K562 (cell line): Measurements from ENCODE around the gene MAST4. TPM values are rescaled to one million over a fixed set of nuclear protein-coding genes. Genes with fewer than 3 reads are reported as not detected.

ENCODE experiments used
- ATAC-seq: fragments of 200-7000 bp; cut with Tn5 transposase; 3 replicates; pipeline ENCODE4 v1.9.1; 2020; ENCODE audit warnings: moderate library complexity
- BruUV-seq: library from RNA; stranded (reverse); fragments of 400-500 nt; replicated peaks from 2 replicates; lab custom pipeline; 2021; lab: Mats Ljungman, UMichigan
- CTCF ChIA-PET: fragments of 300-600 bp; formaldehyde crosslinking; extraction: SDS; loops from one replicate; lab custom pipeline; 2021; ENCODE audit warnings: low intra/inter-chr PET ratio; lab: Yijun Ruan, JAX
- POLR2A ChIA-PET: fragments of 300-600, 350-650 bp; sonication (Branson Sonifier 250); formaldehyde crosslinking; extraction: SDS; loops from one replicate; lab custom pipeline; 2021; ENCODE audit warnings: antibody characterized with exemption, inconsistent platforms; lab: Yijun Ruan, JAX
- DNase-seq, 4 experiments: peaks; one replicate each; pipeline versions ENCODE4 v3.0.0 to v3.0.0-alpha.2; 2011 to 2018; ENCODE audit warnings: low spot score in 3 of 4, mixed read lengths in 3 of 4; ENCODE audit errors: extremely low read depth in 1 of 4
- FAIRE-seq: peaks from 2 replicates; lab custom pipeline; 2011; peaks lifted over from hg19 to GRCh38; lab: Jason Lieb, UNC
- H2AFZ ChIP-seq: 2 replicates; pipeline ENCODE4 v1.6.0; 2011; ENCODE audit warnings: low read depth, low read length, control low read depth, inconsistent platforms
- H3K27ac ChIP-seq: fragments of 200-600 bp; 3 replicates; pipeline ENCODE4 v1.8.0; 2011; ENCODE audit warnings: low read depth, mild to moderate bottlenecking, control low read depth, inconsistent platforms, low read length, moderate library complexity, mixed read lengths; ENCODE audit errors: extremely low read depth
- H3K27me3 ChIP-seq, 2 experiments: fragments of 300-600 bp in 1 of 2; 2 replicates in 1 of 2; 3 replicates in 1 of 2; pipeline versions ENCODE4 v1.6.0 to v1.8.0; 2011; ENCODE audit warnings: inconsistent platforms in 2 of 2, low read length in 2 of 2, mild to moderate bottlenecking in 1 of 2, mixed read lengths in 1 of 2, moderate library complexity in 1 of 2; ENCODE audit not compliant: control insufficient read depth in 2 of 2, insufficient read depth in 2 of 2
- H3K36me3 ChIP-seq: fragments of 300-600 bp; 3 replicates; pipeline ENCODE4 v1.8.0; 2011; ENCODE audit warnings: mild to moderate bottlenecking, low read length, inconsistent platforms; ENCODE audit not compliant: control insufficient read depth, insufficient read depth
- H3K4me1 ChIP-seq, 2 experiments: fragments of 200-600 bp in 1 of 2; replicated peaks in 1 of 2; 2 replicates in 1 of 2; 3 replicates in 1 of 2; pipeline versions ENCODE4 v1.5.1 to v1.8.0; 2011; ENCODE audit warnings: inconsistent platforms in 2 of 2, low read length in 2 of 2, mild to moderate bottlenecking in 1 of 2, mixed read lengths in 1 of 2, moderate library complexity in 1 of 2; ENCODE audit not compliant: control insufficient read depth in 2 of 2, insufficient read depth in 2 of 2
- H3K4me2 ChIP-seq: 2 replicates; pipeline ENCODE4 v1.6.1; 2011; ENCODE audit warnings: low read length, control low read depth, inconsistent platforms, mixed read lengths; ENCODE audit not compliant: insufficient read depth
- H3K4me3 ChIP-seq: fragments of 200-600 bp; sonication (generic), shearing (Covaris generic); 2 replicates; pipeline ENCODE4 v1.5.1; 2016; ENCODE audit warnings: control low read depth, inconsistent platforms
- H3K79me2 ChIP-seq: fragments of 200-600 bp; 3 replicates; pipeline ENCODE4 v1.8.0; 2011; ENCODE audit warnings: low read length, inconsistent platforms; ENCODE audit not compliant: control insufficient read depth, insufficient read depth
- H3K9ac ChIP-seq, 2 experiments: 2 replicates each; pipeline versions ENCODE4 v1.6.0 to v1.6.1; 2011; ENCODE audit warnings: low read depth in 2 of 2, low read length in 2 of 2, control low read depth in 1 of 2, inconsistent platforms in 1 of 2, mild to moderate bottlenecking in 1 of 2, mixed read lengths in 1 of 2; ENCODE audit not compliant: insufficient read depth in 1 of 2
- H3K9me1 ChIP-seq: one replicate; pipeline ENCODE4 v1.6.0; 2011; ENCODE audit warnings: inconsistent platforms, mild to moderate bottlenecking, low read length, moderate library complexity; ENCODE audit not compliant: control insufficient read depth, insufficient read depth
- H3K9me3 ChIP-seq: replicated peaks from 2 replicates; pipeline ENCODE4 v1.5.1; 2011; ENCODE audit warnings: low read depth, low read length, inconsistent platforms; ENCODE audit not compliant: control insufficient read depth, insufficient read depth
- H4K20me1 ChIP-seq: replicated peaks from 2 replicates; pipeline ENCODE4 v1.6.1; 2011; ENCODE audit warnings: low read length, inconsistent platforms, mixed read lengths; ENCODE audit not compliant: control insufficient read depth, insufficient read depth
- ATF2 ChIP-seq: sonication (generic); formaldehyde crosslinking; IDR thresholded peaks from 2 replicates; pipeline ENCODE4 v1.8.1; 2022; ENCODE audit warnings: missing genetic modification reagents
- BHLHE40 ChIP-seq: IDR thresholded peaks from 2 replicates; pipeline ENCODE4 v1.6.1; 2011; ENCODE audit warnings: low read length, improper control_type of control experiment
- BRD9 ChIP-seq: fragments of 450-650 bp; IDR thresholded peaks from 2 replicates; pipeline ENCODE4 v1.6.1; 2018; ENCODE audit warnings: low read depth; ENCODE audit not compliant: partially characterized antibody
- EWSR1 ChIP-seq: fragments of 450-650 bp; IDR thresholded peaks from 2 replicates; pipeline ENCODE4 v1.6.1; 2018; ENCODE audit warnings: borderline replicate concordance, mild to moderate bottlenecking, low read depth, moderate library complexity; ENCODE audit not compliant: partially characterized antibody
- FOXA3 ChIP-seq, 2 experiments: fragments of 450-650 bp in 1 of 2; sonication (generic) in 1 of 2; formaldehyde crosslinking; IDR thresholded peaks in 1 of 2; conservative IDR thresholded peaks in 1 of 2; 2 replicates each; pipeline versions ENCODE4 v1.4.0 to v1.8.0; 2020 to 2022; ENCODE audit warnings: mild to moderate bottlenecking in 2 of 2, missing genetic modification reagents in 1 of 2
- HCFC1 ChIP-seq: IDR thresholded peaks from 2 replicates; pipeline ENCODE4 v1.6.1; 2012; ENCODE audit warnings: low read depth, low read length, improper control_type of control experiment
- JUND ChIP-seq, 2 experiments: IDR thresholded peaks; 2 replicates in 1 of 2; 3 replicates in 1 of 2; pipeline ENCODE4 v1.6.1; 2011; ENCODE audit warnings: borderline replicate concordance in 2 of 2, low read depth in 2 of 2, low read length in 2 of 2, improper control_type of control experiment in 1 of 2, missing biosample characterization in 1 of 2, missing genetic modification characterization in 1 of 2, missing genetic modification reagents in 1 of 2
- MAX ChIP-seq: sonication (generic); formaldehyde crosslinking; IDR thresholded peaks from 2 replicates; pipeline ENCODE4 v1.9.0; 2022; ENCODE audit warnings: mild to moderate bottlenecking, missing genetic modification reagents
- MTA2 ChIP-seq: fragments of 450-650 bp; IDR thresholded peaks from 2 replicates; pipeline ENCODE4 v1.6.1; 2016; ENCODE audit warnings: low read depth
- NRF1 ChIP-seq, 2 experiments: fragments of 450-650 bp; IDR thresholded peaks in 1 of 2; conservative IDR thresholded peaks in 1 of 2; 2 replicates each; pipeline ENCODE4 v1.6.1; 2014; ENCODE audit warnings: mild to moderate bottlenecking in 2 of 2
- PHB2 ChIP-seq: fragments of 450-650 bp; IDR thresholded peaks from 2 replicates; pipeline ENCODE4 v1.6.1; 2017; ENCODE audit warnings: low read depth
- RCOR1 ChIP-seq, 2 experiments: IDR thresholded peaks; 2 replicates each; pipeline ENCODE4 v1.6.1; 2012; ENCODE audit warnings: low read depth in 2 of 2, low read length in 2 of 2, borderline replicate concordance in 1 of 2, improper control_type of control experiment in 1 of 2
- SLC30A9 ChIP-seq: fragments of 250-450 bp; sonication (Bioruptor Pico); IDR thresholded peaks from 2 replicates; pipeline ENCODE4 v1.8.0; 2022; ENCODE audit warnings: mild to moderate bottlenecking, moderate library complexity
- SMAD1 ChIP-seq: fragments of 150-350 bp; IDR thresholded peaks from 2 replicates; pipeline ENCODE4 v1.6.1; 2014; ENCODE audit warnings: low read length, low read depth; ENCODE audit not compliant: partially characterized antibody
- SOX6 ChIP-seq: fragments of 450-650 bp; IDR thresholded peaks from 2 replicates; pipeline ENCODE4 v1.6.1; 2014; ENCODE audit warnings: mild to moderate bottlenecking
- TARDBP ChIP-seq: fragments of 450-650 bp; IDR thresholded peaks from 2 replicates; pipeline ENCODE4 v1.6.1; 2016
- ZKSCAN3 ChIP-seq: fragments of 250-450 bp; sonication (Bioruptor Pico); IDR thresholded peaks from 2 replicates; pipeline ENCODE4 v1.4.0; 2020
- ZKSCAN8 ChIP-seq: fragments of 200-800 bp; sonication (Bioruptor generic); IDR thresholded peaks from 2 replicates; pipeline ENCODE4 v1.6.1; 2016; ENCODE audit warnings: missing genetic modification characterization, missing compliant biosample characterization
- ZNF445 ChIP-seq: fragments of 250-450 bp; sonication (Bioruptor Pico); IDR thresholded peaks from 2 replicates; pipeline ENCODE4 v1.4.0; 2020; ENCODE audit warnings: low read depth, mild to moderate bottlenecking, moderate library complexity
- ZNF551 ChIP-seq: fragments of 250-450 bp; sonication (Bioruptor Pico); IDR thresholded peaks from 2 replicates; pipeline ENCODE4 v1.5.0; 2021; ENCODE audit warnings: mild to moderate bottlenecking, moderate library complexity
- ZNF785 ChIP-seq: fragments of 250-450 bp; sonication (Bioruptor Pico); IDR thresholded peaks from 2 replicates; pipeline ENCODE4 v1.4.0; 2020; ENCODE audit warnings: mild to moderate bottlenecking
- WGBS: fragments of 100-300 bp; shearing (Covaris generic); methylation state at CpG from one replicate; pipeline ENCODE4 v1.1.6; 2016; ENCODE audit warnings: low coverage, mixed read lengths; ENCODE audit not compliant: insufficient coverage; ENCODE audit errors: missing lambda C conversion rate; 5-methylcytosine and 5-hydroxymethylcytosine counted together
- in situ Hi-C: fragments of 300-500 bp; cut with MboI; formaldehyde crosslinking; loops from 4 replicates; pipeline ENCODE4 v1.15.0; 2018; ENCODE audit warnings: inconsistent platforms, mixed read lengths
- intact Hi-C: fragments of 100-400 bp; cut with micrococcal nuclease; formaldehyde crosslinking; loops from 2 replicates; pipeline ENCODE4 v1.14.2; 2022
- polyA plus RNA-seq, 8 experiments: library from polyadenylated mRNA; depleted of rRNA in 4 of 8; stranded (reverse) in 5 of 8; unstranded in 3 of 8; fragments of >200 nt; fragmentation: Nextera tagmentation in 2 of 8; fragmentation: Illumina TruSeq in 1 of 8; extraction: Ambion mirVana in 2 of 8; extraction: Trizol in 1 of 8; gene quantifications; 2 replicates each; pipeline versions ENCODE4 v1.2.1 to v1.2.3, GENCODE V29; 2011 to 2014; ENCODE audit warnings: inconsistent platforms in 1 of 8, missing spikeins in 1 of 8
- total RNA-seq, 7 experiments: library from RNA; depleted of rRNA in 6 of 7; stranded (reverse); fragments of >200 nt in 6 of 7; fragmentation: Illumina TruSeq in 2 of 7; extraction: Trizol in 2 of 7; gene quantifications; 2 replicates each; pipeline versions ENCODE4 v1.2.1 to v1.2.3, GENCODE V29; 2011 to 2021; ENCODE audit warnings: low replicate concordance in 1 of 7

MAST4 gene
- total and polyA plus RNA-seq, 9 of the 15 experiments (the other 6 are each of a cell fraction or from before 2014, with no cell fraction given), result 0.88 to 10.1 (median 5.2) TPM

GRCh38 chr5:67206929-67207328 is 610.7 kb downstream of the MAST4 start (continued):
- TF ChIP-seq ZKSCAN8 (no peak), RCOR1 (IDR thresholded peaks at IDR 0.05; ENCODE audit: borderline replicate concordance in 1 of 2, low read depth in 2 of 2, low read length in 2 of 2) (peak; percentile 92 to 99), EWSR1 (no peak)
- TF ChIP-seq, all 486 proteins: peak for 77

GRCh38 chr5:67208403-67208802 is 612.2 kb downstream of the MAST4 start:
- CTCF ChIA-PET, result interaction anchor here (1.2 to 1.9 kb wide), 3 partner anchors 51 to 900 kb away, joined by 3 to 23 read pairs (median 14); no protein-coding TSS in a partner anchor
- Histone ChIP-seq H3K79me2 (no peaks in the 10 kb centered on the region), H3K9ac (no peak overlapping the region), H3K27me3 (peaks cover 4 to 24% of the 10 kb centered on the region in 2 experiments; a peak in 4 of 5 replicates), H3K4me1 (no peaks in the 10 kb centered on the region), H3K27ac (no peak overlapping the region), H3K9me3 (no peaks in the 10 kb centered on the region), H4K20me1 (peaks cover 5% of the 10 kb centered on the region), H3K9me1 (no peaks in the 10 kb centered on the region), H2AFZ (no peak overlapping the region), H3K4me3 (no peak overlapping the region), H3K36me3 (no peaks in the 10 kb centered on the region), H3K4me2 (no peak overlapping the region)
- DNase-seq (no peak), ATAC-seq (no peak), FAIRE-seq (no peak)
- in situ Hi-C loops, result no loop called here
- POLR2A ChIA-PET, result no interaction called here
- intact Hi-C loops, result loop anchor here (2.0 to 5.0 kb wide), 2 partner anchors 221 to 902 kb away; no protein-coding TSS in a partner anchor
- WGBS, result 17% methylated on average over 3 of the region's 3 CpGs
- BruUV-seq, result no TSS peak
- TF ChIP-seq SLC30A9 (no peak), FOXA3 (CRISPR knock-in tag; conservative IDR thresholded peaks at IDR 0.05 in 1 of 2, IDR thresholded peaks at IDR 0.05 in 1 of 2) (no peak), MAX (no peak), HCFC1 (no peak), ZKSCAN3 (CRISPR knock-in tag) (no peak), BRD9 (no peak), TARDBP (no peak), SMAD1 (no peak), NRF1 (conservative IDR thresholded peaks at IDR 0.05 in 1 of 2, IDR thresholded peaks at IDR 0.05 in 1 of 2) (no peak), ZNF785 (CRISPR knock-in tag) (no peak), ZNF445 (CRISPR knock-in tag) (no peak), SOX6 (no peak), MTA2 (no peak), JUND (IDR thresholded peaks at IDR 0.05; ENCODE audit: borderline replicate concordance, low read depth, low read length) (no peak), JUND (tag; IDR thresholded peaks at IDR 0.05; ENCODE audit: borderline replicate concordance, low read depth, low read length) (no peak), BHLHE40 (no peak), ATF2 (CRISPR knock-in tag) (no peak), PHB2 (no peak), ZNF551 (CRISPR knock-in tag) (no peak)
